Measurements from ENCODE around the gene MAPK4.

- TF ChIP-seq ZNF341 (tag by site-specific recombination; IDR thresholded peaks at IDR 0.05; ENCODE audit: low read depth) (no peak), ZNF146 (tag by site-specific recombination; IDR thresholded peaks at IDR 0.05) (no peak), CTCF (tag by site-specific recombination; IDR thresholded peaks at IDR 0.05) (no peak), ZBTB1 (tag by site-specific recombination; IDR thresholded peaks at IDR 0.05) (no peak), ZNF362 (tag by site-specific recombination; IDR thresholded peaks at IDR 0.05) (no peak), TCF7L2 (IDR thresholded peaks at IDR 0.05; ENCODE audit: borderline replicate concordance, low read depth, low read length) (no peak), ZNF610 (tag by site-specific recombination; IDR thresholded peaks at IDR 0.05; ENCODE audit: borderline replicate concordance) (no peak), PATZ1 (tag by site-specific recombination; IDR thresholded peaks at IDR 0.05) (no peak), ZNF324 (tag by site-specific recombination; IDR thresholded peaks at IDR 0.05) (no peak)
- TF ChIP-seq, protein P1, sequence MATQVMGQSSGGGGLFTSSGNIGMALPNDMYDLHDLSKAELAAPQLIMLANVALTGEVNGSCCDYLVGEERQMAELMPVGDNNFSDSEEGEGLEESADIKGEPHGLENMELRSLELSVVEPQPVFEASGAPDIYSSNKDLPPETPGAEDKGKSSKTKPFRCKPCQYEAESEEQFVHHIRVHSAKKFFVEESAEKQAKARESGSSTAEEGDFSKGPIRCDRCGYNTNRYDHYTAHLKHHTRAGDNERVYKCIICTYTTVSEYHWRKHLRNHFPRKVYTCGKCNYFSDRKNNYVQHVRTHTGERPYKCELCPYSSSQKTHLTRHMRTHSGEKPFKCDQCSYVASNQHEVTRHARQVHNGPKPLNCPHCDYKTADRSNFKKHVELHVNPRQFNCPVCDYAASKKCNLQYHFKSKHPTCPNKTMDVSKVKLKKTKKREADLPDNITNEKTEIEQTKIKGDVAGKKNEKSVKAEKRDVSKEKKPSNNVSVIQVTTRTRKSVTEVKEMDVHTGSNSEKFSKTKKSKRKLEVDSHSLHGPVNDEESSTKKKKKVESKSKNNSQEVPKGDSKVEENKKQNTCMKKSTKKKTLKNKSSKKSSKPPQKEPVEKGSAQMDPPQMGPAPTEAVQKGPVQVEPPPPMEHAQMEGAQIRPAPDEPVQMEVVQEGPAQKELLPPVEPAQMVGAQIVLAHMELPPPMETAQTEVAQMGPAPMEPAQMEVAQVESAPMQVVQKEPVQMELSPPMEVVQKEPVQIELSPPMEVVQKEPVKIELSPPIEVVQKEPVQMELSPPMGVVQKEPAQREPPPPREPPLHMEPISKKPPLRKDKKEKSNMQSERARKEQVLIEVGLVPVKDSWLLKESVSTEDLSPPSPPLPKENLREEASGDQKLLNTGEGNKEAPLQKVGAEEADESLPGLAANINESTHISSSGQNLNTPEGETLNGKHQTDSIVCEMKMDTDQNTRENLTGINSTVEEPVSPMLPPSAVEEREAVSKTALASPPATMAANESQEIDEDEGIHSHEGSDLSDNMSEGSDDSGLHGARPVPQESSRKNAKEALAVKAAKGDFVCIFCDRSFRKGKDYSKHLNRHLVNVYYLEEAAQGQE (tag by site-specific recombination; IDR thresholded peaks at IDR 0.05) = no peak
- TF ChIP-seq, protein P2, sequence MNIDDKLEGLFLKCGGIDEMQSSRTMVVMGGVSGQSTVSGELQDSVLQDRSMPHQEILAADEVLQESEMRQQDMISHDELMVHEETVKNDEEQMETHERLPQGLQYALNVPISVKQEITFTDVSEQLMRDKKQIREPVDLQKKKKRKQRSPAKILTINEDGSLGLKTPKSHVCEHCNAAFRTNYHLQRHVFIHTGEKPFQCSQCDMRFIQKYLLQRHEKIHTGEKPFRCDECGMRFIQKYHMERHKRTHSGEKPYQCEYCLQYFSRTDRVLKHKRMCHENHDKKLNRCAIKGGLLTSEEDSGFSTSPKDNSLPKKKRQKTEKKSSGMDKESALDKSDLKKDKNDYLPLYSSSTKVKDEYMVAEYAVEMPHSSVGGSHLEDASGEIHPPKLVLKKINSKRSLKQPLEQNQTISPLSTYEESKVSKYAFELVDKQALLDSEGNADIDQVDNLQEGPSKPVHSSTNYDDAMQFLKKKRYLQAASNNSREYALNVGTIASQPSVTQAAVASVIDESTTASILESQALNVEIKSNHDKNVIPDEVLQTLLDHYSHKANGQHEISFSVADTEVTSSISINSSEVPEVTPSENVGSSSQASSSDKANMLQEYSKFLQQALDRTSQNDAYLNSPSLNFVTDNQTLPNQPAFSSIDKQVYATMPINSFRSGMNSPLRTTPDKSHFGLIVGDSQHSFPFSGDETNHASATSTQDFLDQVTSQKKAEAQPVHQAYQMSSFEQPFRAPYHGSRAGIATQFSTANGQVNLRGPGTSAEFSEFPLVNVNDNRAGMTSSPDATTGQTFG (tag by site-specific recombination; IDR thresholded peaks at IDR 0.05; ENCODE audit: borderline replicate concordance) = no peak
These were observed 184.4 kb downstream of the MAPK4 start for GRCh38 chr18:50744253-50744652.

All from HEK293 (cell line).